K562 (cell line): ENCODE measurements around the gene HS3ST4. TPM values are rescaled to one million over a fixed set of nuclear protein-coding genes. Genes with fewer than 3 reads are reported as not detected.
A peak's percentile ranks its signal among the peaks of the same experiment; 100 is the strongest.

Experiments
- ATAC-seq: fragments of 200-7000 bp; cut with Tn5 transposase; 3 replicates; pipeline ENCODE4 v1.9.1; 2020; ENCODE audit warnings: moderate library complexity
- BruUV-seq: library from RNA; stranded (reverse); fragments of 400-500 nt; replicated peaks from 2 replicates; lab custom pipeline; 2021; lab: Mats Ljungman, UMichigan
- CTCF ChIA-PET: fragments of 300-600 bp; formaldehyde crosslinking; extraction: SDS; loops from one replicate; lab custom pipeline; 2021; ENCODE audit warnings: low intra/inter-chr PET ratio; lab: Yijun Ruan, JAX
- POLR2A ChIA-PET: fragments of 300-600, 350-650 bp; sonication (Branson Sonifier 250); formaldehyde crosslinking; extraction: SDS; loops from one replicate; lab custom pipeline; 2021; ENCODE audit warnings: antibody characterized with exemption, inconsistent platforms; lab: Yijun Ruan, JAX
- DNase-seq, 4 experiments: peaks; one replicate each; pipeline versions ENCODE4 v3.0.0 to v3.0.0-alpha.2; 2011 to 2018; ENCODE audit warnings: low spot score in 3 of 4, mixed read lengths in 3 of 4; ENCODE audit errors: extremely low read depth in 1 of 4
- FAIRE-seq: peaks from 2 replicates; lab custom pipeline; 2011; peaks lifted over from hg19 to GRCh38; lab: Jason Lieb, UNC
- H2AFZ ChIP-seq: 2 replicates; pipeline ENCODE4 v1.6.0; 2011; ENCODE audit warnings: low read depth, low read length, control low read depth, inconsistent platforms
- H3K27ac ChIP-seq: fragments of 200-600 bp; 3 replicates; pipeline ENCODE4 v1.8.0; 2011; ENCODE audit warnings: low read depth, mild to moderate bottlenecking, control low read depth, inconsistent platforms, low read length, moderate library complexity, mixed read lengths; ENCODE audit errors: extremely low read depth
- H3K27me3 ChIP-seq, 2 experiments: fragments of 300-600 bp in 1 of 2; 2 replicates in 1 of 2; 3 replicates in 1 of 2; pipeline versions ENCODE4 v1.6.0 to v1.8.0; 2011; ENCODE audit warnings: inconsistent platforms in 2 of 2, low read length in 2 of 2, mild to moderate bottlenecking in 1 of 2, mixed read lengths in 1 of 2, moderate library complexity in 1 of 2; ENCODE audit not compliant: control insufficient read depth in 2 of 2, insufficient read depth in 2 of 2
- H3K36me3 ChIP-seq: fragments of 300-600 bp; 3 replicates; pipeline ENCODE4 v1.8.0; 2011; ENCODE audit warnings: mild to moderate bottlenecking, low read length, inconsistent platforms; ENCODE audit not compliant: control insufficient read depth, insufficient read depth
- H3K4me1 ChIP-seq, 2 experiments: fragments of 200-600 bp in 1 of 2; replicated peaks in 1 of 2; 2 replicates in 1 of 2; 3 replicates in 1 of 2; pipeline versions ENCODE4 v1.5.1 to v1.8.0; 2011; ENCODE audit warnings: inconsistent platforms in 2 of 2, low read length in 2 of 2, mild to moderate bottlenecking in 1 of 2, mixed read lengths in 1 of 2, moderate library complexity in 1 of 2; ENCODE audit not compliant: control insufficient read depth in 2 of 2, insufficient read depth in 2 of 2
- H3K4me2 ChIP-seq: 2 replicates; pipeline ENCODE4 v1.6.1; 2011; ENCODE audit warnings: low read length, control low read depth, inconsistent platforms, mixed read lengths; ENCODE audit not compliant: insufficient read depth
- H3K4me3 ChIP-seq: fragments of 200-600 bp; sonication (generic), shearing (Covaris generic); 2 replicates; pipeline ENCODE4 v1.5.1; 2016; ENCODE audit warnings: control low read depth, inconsistent platforms
- H3K79me2 ChIP-seq: fragments of 200-600 bp; 3 replicates; pipeline ENCODE4 v1.8.0; 2011; ENCODE audit warnings: low read length, inconsistent platforms; ENCODE audit not compliant: control insufficient read depth, insufficient read depth
- H3K9ac ChIP-seq, 2 experiments: 2 replicates each; pipeline versions ENCODE4 v1.6.0 to v1.6.1; 2011; ENCODE audit warnings: low read depth in 2 of 2, low read length in 2 of 2, control low read depth in 1 of 2, inconsistent platforms in 1 of 2, mild to moderate bottlenecking in 1 of 2, mixed read lengths in 1 of 2; ENCODE audit not compliant: insufficient read depth in 1 of 2
- H3K9me1 ChIP-seq: one replicate; pipeline ENCODE4 v1.6.0; 2011; ENCODE audit warnings: inconsistent platforms, mild to moderate bottlenecking, low read length, moderate library complexity; ENCODE audit not compliant: control insufficient read depth, insufficient read depth
- H3K9me3 ChIP-seq: replicated peaks from 2 replicates; pipeline ENCODE4 v1.5.1; 2011; ENCODE audit warnings: low read depth, low read length, inconsistent platforms; ENCODE audit not compliant: control insufficient read depth, insufficient read depth
- H4K20me1 ChIP-seq: replicated peaks from 2 replicates; pipeline ENCODE4 v1.6.1; 2011; ENCODE audit warnings: low read length, inconsistent platforms, mixed read lengths; ENCODE audit not compliant: control insufficient read depth, insufficient read depth
- POLR2AphosphoS2 ChIP-seq: IDR thresholded peaks from 2 replicates; pipeline ENCODE4 v1.6.1; 2012; ENCODE audit warnings: low read length, improper control_type of control experiment
- ZNF785 ChIP-seq: fragments of 250-450 bp; sonication (Bioruptor Pico); IDR thresholded peaks from 2 replicates; pipeline ENCODE4 v1.4.0; 2020; ENCODE audit warnings: mild to moderate bottlenecking
- WGBS: fragments of 100-300 bp; shearing (Covaris generic); methylation state at CpG from one replicate; pipeline ENCODE4 v1.1.6; 2016; ENCODE audit warnings: low coverage, mixed read lengths; ENCODE audit not compliant: insufficient coverage; ENCODE audit errors: missing lambda C conversion rate; 5-methylcytosine and 5-hydroxymethylcytosine counted together
- in situ Hi-C: fragments of 300-500 bp; cut with MboI; formaldehyde crosslinking; loops from 4 replicates; pipeline ENCODE4 v1.15.0; 2018; ENCODE audit warnings: inconsistent platforms, mixed read lengths
- intact Hi-C: fragments of 100-400 bp; cut with micrococcal nuclease; formaldehyde crosslinking; loops from 2 replicates; pipeline ENCODE4 v1.14.2; 2022
- polyA plus RNA-seq, 8 experiments: library from polyadenylated mRNA; depleted of rRNA in 4 of 8; stranded (reverse) in 5 of 8; unstranded in 3 of 8; fragments of >200 nt; fragmentation: Nextera tagmentation in 2 of 8; fragmentation: Illumina TruSeq in 1 of 8; extraction: Ambion mirVana in 2 of 8; extraction: Trizol in 1 of 8; gene quantifications; 2 replicates each; pipeline versions ENCODE4 v1.2.1 to v1.2.3, GENCODE V29; 2011 to 2014; ENCODE audit warnings: inconsistent platforms in 1 of 8, missing spikeins in 1 of 8
- total RNA-seq, 7 experiments: library from RNA; depleted of rRNA in 6 of 7; stranded (reverse); fragments of >200 nt in 6 of 7; fragmentation: Illumina TruSeq in 2 of 7; extraction: Trizol in 2 of 7; gene quantifications; 2 replicates each; pipeline versions ENCODE4 v1.2.1 to v1.2.3, GENCODE V29; 2011 to 2021; ENCODE audit warnings: low replicate concordance in 1 of 7
- TF ChIP-seq, protein P1 (sequence below): IDR thresholded peaks from 3 replicates; pipeline ENCODE4 v1.6.1; 2011; ENCODE audit warnings: borderline replicate concordance, mild to moderate bottlenecking, moderate library complexity; ENCODE audit not compliant: insufficient read length; ENCODE audit errors: extremely low read depth
- TF ChIP-seq, protein P2 (sequence below): sonication (generic); formaldehyde crosslinking; IDR thresholded peaks from 2 replicates; pipeline ENCODE4 v1.8.1; 2023; ENCODE audit warnings: mild to moderate bottlenecking, missing genetic modification reagents, moderate library complexity

HS3ST4 gene
- total and polyA plus RNA-seq, 9 of the 15 experiments (the other 6 are each of a cell fraction or from before 2014, with no cell fraction given), result not detected

DNA sequence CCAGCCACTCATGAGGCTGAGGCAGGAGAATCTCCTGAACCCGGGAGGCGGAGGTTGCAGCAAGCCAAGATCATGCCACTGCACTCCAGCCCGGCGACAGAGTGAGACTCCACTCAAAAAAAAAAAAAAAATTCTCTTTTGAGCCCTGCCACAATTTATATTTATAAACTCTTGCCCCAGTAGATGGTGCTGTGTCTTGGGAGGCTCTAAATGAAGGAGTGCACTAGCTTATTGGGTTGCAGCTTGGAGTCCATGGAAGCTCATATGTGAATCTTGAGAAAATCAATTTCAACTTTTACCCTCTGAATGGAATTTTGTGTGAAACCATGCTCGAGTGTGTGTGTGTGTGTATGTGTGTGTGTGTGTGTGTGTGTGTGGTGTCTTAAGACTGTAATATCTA, 420.1 kb downstream of the HS3ST4 start:
- Histone ChIP-seq H3K4me2 (no peak overlapping the region), H3K9ac (no peak overlapping the region), H3K4me1 (no peaks in the 10 kb centered on the region), H3K36me3 (no peaks in the 10 kb centered on the region), H2AFZ (no peak overlapping the region), H3K79me2 (no peaks in the 10 kb centered on the region), H3K27ac (no peak overlapping the region), H3K9me3 (no peaks in the 10 kb centered on the region), H3K4me3 (no peak overlapping the region), H3K9me1 (no peaks in the 10 kb centered on the region), H3K27me3 (no peaks in the 10 kb centered on the region), H4K20me1 (no peaks in the 10 kb centered on the region)
- CTCF ChIA-PET, result no interaction called here
- WGBS, result 2% methylated on average over 5 of the region's 5 CpGs
- FAIRE-seq, result no peak
- in situ Hi-C loops, result no loop called here
- intact Hi-C loops, result no loop called here
- no peak for ATAC-seq
- peak in 1 of 4 experiments; percentile 1 for DNase-seq
- BruUV-seq, result no TSS peak
- POLR2A ChIA-PET, result no interaction called here
- TF ChIP-seq ZNF785 (CRISPR knock-in tag) (no peak), POLR2AphosphoS2 (no peak)
- TF ChIP-seq, protein P1, sequence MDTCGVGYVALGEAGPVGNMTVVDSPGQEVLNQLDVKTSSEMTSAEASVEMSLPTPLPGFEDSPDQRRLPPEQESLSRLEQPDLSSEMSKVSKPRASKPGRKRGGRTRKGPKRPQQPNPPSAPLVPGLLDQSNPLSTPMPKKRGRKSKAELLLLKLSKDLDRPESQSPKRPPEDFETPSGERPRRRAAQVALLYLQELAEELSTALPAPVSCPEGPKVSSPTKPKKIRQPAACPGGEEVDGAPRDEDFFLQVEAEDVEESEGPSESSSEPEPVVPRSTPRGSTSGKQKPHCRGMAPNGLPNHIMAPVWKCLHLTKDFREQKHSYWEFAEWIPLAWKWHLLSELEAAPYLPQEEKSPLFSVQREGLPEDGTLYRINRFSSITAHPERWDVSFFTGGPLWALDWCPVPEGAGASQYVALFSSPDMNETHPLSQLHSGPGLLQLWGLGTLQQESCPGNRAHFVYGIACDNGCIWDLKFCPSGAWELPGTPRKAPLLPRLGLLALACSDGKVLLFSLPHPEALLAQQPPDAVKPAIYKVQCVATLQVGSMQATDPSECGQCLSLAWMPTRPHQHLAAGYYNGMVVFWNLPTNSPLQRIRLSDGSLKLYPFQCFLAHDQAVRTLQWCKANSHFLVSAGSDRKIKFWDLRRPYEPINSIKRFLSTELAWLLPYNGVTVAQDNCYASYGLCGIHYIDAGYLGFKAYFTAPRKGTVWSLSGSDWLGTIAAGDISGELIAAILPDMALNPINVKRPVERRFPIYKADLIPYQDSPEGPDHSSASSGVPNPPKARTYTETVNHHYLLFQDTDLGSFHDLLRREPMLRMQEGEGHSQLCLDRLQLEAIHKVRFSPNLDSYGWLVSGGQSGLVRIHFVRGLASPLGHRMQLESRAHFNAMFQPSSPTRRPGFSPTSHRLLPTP, result no peak
- TF ChIP-seq, protein P2, sequence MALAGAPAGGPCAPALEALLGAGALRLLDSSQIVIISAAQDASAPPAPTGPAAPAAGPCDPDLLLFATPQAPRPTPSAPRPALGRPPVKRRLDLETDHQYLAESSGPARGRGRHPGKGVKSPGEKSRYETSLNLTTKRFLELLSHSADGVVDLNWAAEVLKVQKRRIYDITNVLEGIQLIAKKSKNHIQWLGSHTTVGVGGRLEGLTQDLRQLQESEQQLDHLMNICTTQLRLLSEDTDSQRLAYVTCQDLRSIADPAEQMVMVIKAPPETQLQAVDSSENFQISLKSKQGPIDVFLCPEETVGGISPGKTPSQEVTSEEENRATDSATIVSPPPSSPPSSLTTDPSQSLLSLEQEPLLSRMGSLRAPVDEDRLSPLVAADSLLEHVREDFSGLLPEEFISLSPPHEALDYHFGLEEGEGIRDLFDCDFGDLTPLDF (CRISPR knock-in tag), result no peak
